H1 (cell line): ENCODE measurements around the gene G6PC3. TPM values are rescaled to one million over a fixed set of nuclear protein-coding genes. Genes with fewer than 3 reads are reported as not detected.

Experiments used
- CEBPB ChIP-seq: IDR thresholded peaks from 2 replicates; pipeline ENCODE4 v1.6.1; 2012; ENCODE audit warnings: low read depth, low read length
- EGR1 ChIP-seq: IDR thresholded peaks from 2 replicates; pipeline ENCODE4 v1.6.1; 2011; ENCODE audit warnings: low read depth, low read length, borderline replicate concordance
- FOSL1 ChIP-seq: IDR thresholded peaks from 2 replicates; pipeline ENCODE4 v1.6.1; 2011; ENCODE audit warnings: mild to moderate bottlenecking, low read depth, low read length, moderate library complexity; ENCODE audit not compliant: insufficient read depth
- GABPA ChIP-seq: IDR thresholded peaks from 2 replicates; pipeline ENCODE4 v1.6.1; 2011; ENCODE audit warnings: mild to moderate bottlenecking, low read length, moderate library complexity, borderline replicate concordance; ENCODE audit not compliant: insufficient read depth
- KDM4A ChIP-seq: IDR thresholded peaks from one replicate; pipeline ENCODE4 v1.7.1; 2012; ENCODE audit warnings: low read depth, mild to moderate bottlenecking, moderate library complexity, low read length, inconsistent platforms; ENCODE audit not compliant: severe bottlenecking
- NANOG ChIP-seq: IDR thresholded peaks from 2 replicates; pipeline ENCODE4 v1.6.1; 2011; ENCODE audit warnings: low read length, low read depth, mild to moderate bottlenecking, inconsistent platforms; ENCODE audit not compliant: insufficient read depth, poor library complexity, severe bottlenecking
- PHF8 ChIP-seq: fragments of 200-600 bp; sonication (generic); conservative IDR thresholded peaks from 2 replicates; pipeline ENCODE4 v1.7.1; 2012; ENCODE audit warnings: low read depth, mild to moderate bottlenecking, inconsistent platforms, low read length, moderate library complexity
- POU5F1 ChIP-seq: IDR thresholded peaks from 2 replicates; pipeline ENCODE4 v1.6.1; 2011; ENCODE audit warnings: low read depth, mild to moderate bottlenecking, low read length, moderate library complexity
- SIN3A ChIP-seq, 2 experiments: IDR thresholded peaks in 1 of 2; conservative IDR thresholded peaks in 1 of 2; 2 replicates each; pipeline ENCODE4 v1.6.1; 2011 to 2012; ENCODE audit warnings: low read length in 2 of 2, improper control_type of control experiment in 1 of 2, low read depth in 1 of 2, mild to moderate bottlenecking in 1 of 2
- SP4 ChIP-seq: IDR thresholded peaks from 2 replicates; pipeline ENCODE4 v1.6.1; 2012; ENCODE audit warnings: low read length, inconsistent platforms
- polyA plus RNA-seq, 7 experiments: library from polyadenylated mRNA; depleted of rRNA in 3 of 7; stranded (reverse) in 5 of 7; unstranded in 2 of 7; fragments of >200 nt in 5 of 7; fragments of 200-250 nt in 2 of 7; gene quantifications; 1 replicate in 5 of 7; 2 replicates in 1 of 7; 4 replicates in 1 of 7; pipeline versions ENCODE4 v1.2.1 to v1.2.3, GENCODE V29; 2011 to 2013; ENCODE audit warnings: missing spikeins in 2 of 7, mixed read lengths in 2 of 7
- total RNA-seq: library from RNA; stranded (reverse); fragmentation: NEBNext Ultra II Directional; extraction: Animal tissue kit (Norgen Biotek cat#: 25700); gene quantifications from 2 replicates; pipeline ENCODE4 v1.2.1, GENCODE V29; 2021
- TF ChIP-seq, protein P1 (sequence below): fragments of 300-600 bp; sonication (generic); IDR thresholded peaks from 2 replicates; pipeline ENCODE4 v1.7.1; 2012; ENCODE audit warnings: low read length, moderate library complexity, mild to moderate bottlenecking, inconsistent platforms; ENCODE audit not compliant: insufficient replicate concordance
- TF ChIP-seq, protein P2 (sequence below): IDR thresholded peaks from 2 replicates; pipeline ENCODE4 v1.6.1; 2012; ENCODE audit warnings: inconsistent platforms

Gene G6PC3
- total and polyA plus RNA-seq, 2 of the 8 experiments (the other 6 are each of a cell fraction or from before 2014, with no cell fraction given) = 104 to 343 TPM

DNA sequence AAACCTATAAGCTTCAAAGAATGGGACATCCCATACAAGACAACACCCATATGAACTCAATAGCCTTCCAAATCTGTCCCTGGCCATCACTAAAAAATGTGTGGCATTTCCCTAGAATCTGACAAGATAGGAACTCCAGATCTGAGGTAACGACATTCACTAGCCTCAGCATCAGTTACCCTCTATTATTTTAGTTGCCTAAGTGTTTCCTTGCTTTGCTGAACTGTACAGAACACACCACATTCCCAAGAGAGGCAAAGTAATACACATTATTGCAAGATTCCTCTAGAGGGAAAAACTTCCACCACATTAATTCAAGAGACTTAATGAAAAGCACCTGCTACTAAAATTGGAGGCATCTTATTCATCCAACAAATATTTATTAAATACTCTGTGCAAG, 9.1 kb upstream of the G6PC3 start (continued):
- TF ChIP-seq, protein P1, sequence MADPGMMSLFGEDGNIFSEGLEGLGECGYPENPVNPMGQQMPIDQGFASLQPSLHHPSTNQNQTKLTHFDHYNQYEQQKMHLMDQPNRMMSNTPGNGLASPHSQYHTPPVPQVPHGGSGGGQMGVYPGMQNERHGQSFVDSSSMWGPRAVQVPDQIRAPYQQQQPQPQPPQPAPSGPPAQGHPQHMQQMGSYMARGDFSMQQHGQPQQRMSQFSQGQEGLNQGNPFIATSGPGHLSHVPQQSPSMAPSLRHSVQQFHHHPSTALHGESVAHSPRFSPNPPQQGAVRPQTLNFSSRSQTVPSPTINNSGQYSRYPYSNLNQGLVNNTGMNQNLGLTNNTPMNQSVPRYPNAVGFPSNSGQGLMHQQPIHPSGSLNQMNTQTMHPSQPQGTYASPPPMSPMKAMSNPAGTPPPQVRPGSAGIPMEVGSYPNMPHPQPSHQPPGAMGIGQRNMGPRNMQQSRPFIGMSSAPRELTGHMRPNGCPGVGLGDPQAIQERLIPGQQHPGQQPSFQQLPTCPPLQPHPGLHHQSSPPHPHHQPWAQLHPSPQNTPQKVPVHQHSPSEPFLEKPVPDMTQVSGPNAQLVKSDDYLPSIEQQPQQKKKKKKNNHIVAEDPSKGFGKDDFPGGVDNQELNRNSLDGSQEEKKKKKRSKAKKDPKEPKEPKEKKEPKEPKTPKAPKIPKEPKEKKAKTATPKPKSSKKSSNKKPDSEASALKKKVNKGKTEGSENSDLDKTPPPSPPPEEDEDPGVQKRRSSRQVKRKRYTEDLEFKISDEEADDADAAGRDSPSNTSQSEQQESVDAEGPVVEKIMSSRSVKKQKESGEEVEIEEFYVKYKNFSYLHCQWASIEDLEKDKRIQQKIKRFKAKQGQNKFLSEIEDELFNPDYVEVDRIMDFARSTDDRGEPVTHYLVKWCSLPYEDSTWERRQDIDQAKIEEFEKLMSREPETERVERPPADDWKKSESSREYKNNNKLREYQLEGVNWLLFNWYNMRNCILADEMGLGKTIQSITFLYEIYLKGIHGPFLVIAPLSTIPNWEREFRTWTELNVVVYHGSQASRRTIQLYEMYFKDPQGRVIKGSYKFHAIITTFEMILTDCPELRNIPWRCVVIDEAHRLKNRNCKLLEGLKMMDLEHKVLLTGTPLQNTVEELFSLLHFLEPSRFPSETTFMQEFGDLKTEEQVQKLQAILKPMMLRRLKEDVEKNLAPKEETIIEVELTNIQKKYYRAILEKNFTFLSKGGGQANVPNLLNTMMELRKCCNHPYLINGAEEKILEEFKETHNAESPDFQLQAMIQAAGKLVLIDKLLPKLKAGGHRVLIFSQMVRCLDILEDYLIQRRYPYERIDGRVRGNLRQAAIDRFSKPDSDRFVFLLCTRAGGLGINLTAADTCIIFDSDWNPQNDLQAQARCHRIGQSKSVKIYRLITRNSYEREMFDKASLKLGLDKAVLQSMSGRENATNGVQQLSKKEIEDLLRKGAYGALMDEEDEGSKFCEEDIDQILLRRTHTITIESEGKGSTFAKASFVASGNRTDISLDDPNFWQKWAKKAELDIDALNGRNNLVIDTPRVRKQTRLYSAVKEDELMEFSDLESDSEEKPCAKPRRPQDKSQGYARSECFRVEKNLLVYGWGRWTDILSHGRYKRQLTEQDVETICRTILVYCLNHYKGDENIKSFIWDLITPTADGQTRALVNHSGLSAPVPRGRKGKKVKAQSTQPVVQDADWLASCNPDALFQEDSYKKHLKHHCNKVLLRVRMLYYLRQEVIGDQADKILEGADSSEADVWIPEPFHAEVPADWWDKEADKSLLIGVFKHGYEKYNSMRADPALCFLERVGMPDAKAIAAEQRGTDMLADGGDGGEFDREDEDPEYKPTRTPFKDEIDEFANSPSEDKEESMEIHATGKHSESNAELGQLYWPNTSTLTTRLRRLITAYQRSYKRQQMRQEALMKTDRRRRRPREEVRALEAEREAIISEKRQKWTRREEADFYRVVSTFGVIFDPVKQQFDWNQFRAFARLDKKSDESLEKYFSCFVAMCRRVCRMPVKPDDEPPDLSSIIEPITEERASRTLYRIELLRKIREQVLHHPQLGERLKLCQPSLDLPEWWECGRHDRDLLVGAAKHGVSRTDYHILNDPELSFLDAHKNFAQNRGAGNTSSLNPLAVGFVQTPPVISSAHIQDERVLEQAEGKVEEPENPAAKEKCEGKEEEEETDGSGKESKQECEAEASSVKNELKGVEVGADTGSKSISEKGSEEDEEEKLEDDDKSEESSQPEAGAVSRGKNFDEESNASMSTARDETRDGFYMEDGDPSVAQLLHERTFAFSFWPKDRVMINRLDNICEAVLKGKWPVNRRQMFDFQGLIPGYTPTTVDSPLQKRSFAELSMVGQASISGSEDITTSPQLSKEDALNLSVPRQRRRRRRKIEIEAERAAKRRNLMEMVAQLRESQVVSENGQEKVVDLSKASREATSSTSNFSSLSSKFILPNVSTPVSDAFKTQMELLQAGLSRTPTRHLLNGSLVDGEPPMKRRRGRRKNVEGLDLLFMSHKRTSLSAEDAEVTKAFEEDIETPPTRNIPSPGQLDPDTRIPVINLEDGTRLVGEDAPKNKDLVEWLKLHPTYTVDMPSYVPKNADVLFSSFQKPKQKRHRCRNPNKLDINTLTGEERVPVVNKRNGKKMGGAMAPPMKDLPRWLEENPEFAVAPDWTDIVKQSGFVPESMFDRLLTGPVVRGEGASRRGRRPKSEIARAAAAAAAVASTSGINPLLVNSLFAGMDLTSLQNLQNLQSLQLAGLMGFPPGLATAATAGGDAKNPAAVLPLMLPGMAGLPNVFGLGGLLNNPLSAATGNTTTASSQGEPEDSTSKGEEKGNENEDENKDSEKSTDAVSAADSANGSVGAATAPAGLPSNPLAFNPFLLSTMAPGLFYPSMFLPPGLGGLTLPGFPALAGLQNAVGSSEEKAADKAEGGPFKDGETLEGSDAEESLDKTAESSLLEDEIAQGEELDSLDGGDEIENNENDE = no peak
- TF ChIP-seq CEBPB = no peak
- TF ChIP-seq FOSL1 = no peak
- TF ChIP-seq KDM4A = no peak
- no peak for TF ChIP-seq POU5F1
- no peak for TF ChIP-seq GABPA
- TF ChIP-seq EGR1 = no peak
- no peak for TF ChIP-seq SIN3A (conservative IDR thresholded peaks at IDR 0.05 in 1 of 2, IDR thresholded peaks at IDR 0.05 in 1 of 2; ENCODE audit: low read depth in 1 of 2, low read length in 2 of 2)
- TF ChIP-seq SP4 = no peak
- TF ChIP-seq NANOG = no peak
- no peak for TF ChIP-seq PHF8
- TF ChIP-seq, protein P2, sequence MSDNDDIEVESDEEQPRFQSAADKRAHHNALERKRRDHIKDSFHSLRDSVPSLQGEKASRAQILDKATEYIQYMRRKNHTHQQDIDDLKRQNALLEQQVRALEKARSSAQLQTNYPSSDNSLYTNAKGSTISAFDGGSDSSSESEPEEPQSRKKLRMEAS = no peak
